HTR-8/SVneo (cell line): ENCODE results near the gene CTNNAL1.

Experiments used
- DNase-seq: peaks from one replicate; pipeline ENCODE4 v3.0.0; 2011; ENCODE audit warnings: low spot score, mixed read lengths; ENCODE audit not compliant: insufficient read length
- FAIRE-seq: peaks from 2 replicates; lab custom pipeline; 2011; peaks lifted over from hg19 to GRCh38; lab: Jason Lieb, UNC

CTNNAL1 gene

GRCh38 chr9:108894225-108894997 is 118.9 kb downstream of the CTNNAL1 start:
- DNase-seq (no peak), FAIRE-seq (no peak)
